HEK293 (cell line): Measurements from ENCODE around the gene UBE4B.

ENCODE experiments used
- SALL2 ChIP-seq: fragments of 450-650 bp; formaldehyde crosslinking; IDR thresholded peaks from 2 replicates; pipeline ENCODE4 v1.5.0; 2017; ENCODE audit warnings: missing biosample characterization, mild to moderate bottlenecking, missing genetic modification characterization, borderline replicate concordance
- ZNF133 ChIP-seq: fragments of 450-650 bp; formaldehyde crosslinking; IDR thresholded peaks from 2 replicates; pipeline ENCODE4 v1.5.1; 2016; ENCODE audit warnings: missing biosample characterization, missing genetic modification characterization
- ZNF24 ChIP-seq: fragments of 450-650 bp; formaldehyde crosslinking; IDR thresholded peaks from 2 replicates; pipeline ENCODE4 v1.5.1; 2016; ENCODE audit warnings: missing biosample characterization, missing genetic modification characterization
- ZNF274 ChIP-seq, 2 experiments: fragments of 200-500 bp in 1 of 2; fragments of 450-650 bp in 1 of 2; sonication (Bioruptor generic) in 1 of 2; formaldehyde crosslinking in 1 of 2; IDR thresholded peaks; 2 replicates each; pipeline versions ENCODE4 v1.5.1 to v1.6.1; 2014 to 2016; ENCODE audit warnings: borderline replicate concordance in 1 of 2, inconsistent platforms in 1 of 2, low read length in 1 of 2, missing biosample characterization in 1 of 2, missing genetic modification characterization in 1 of 2
- ZNF530 ChIP-seq: fragments of 450-650 bp; formaldehyde crosslinking; IDR thresholded peaks from 2 replicates; pipeline ENCODE4 v1.5.1; 2016; ENCODE audit warnings: low read depth, missing biosample characterization, missing genetic modification characterization
- ZNF670 ChIP-seq: fragments of 450-650 bp; formaldehyde crosslinking; IDR thresholded peaks from 2 replicates; pipeline ENCODE4 v1.5.1; 2016; ENCODE audit warnings: missing biosample characterization, missing genetic modification characterization, low read depth
- ZNF830 ChIP-seq: fragments of 450-650 bp; IDR thresholded peaks from 2 replicates; pipeline ENCODE4 v1.5.0; 2018; ENCODE audit warnings: missing biosample characterization, missing genetic modification characterization, low read depth, mild to moderate bottlenecking, moderate library complexity
- ZNF843 ChIP-seq: fragments of 450-650 bp; formaldehyde crosslinking; IDR thresholded peaks from 2 replicates; pipeline ENCODE4 v1.5.1; 2016; ENCODE audit warnings: missing biosample characterization, missing genetic modification characterization
- TF ChIP-seq, protein P1 (sequence below): fragments of 450-650 bp; IDR thresholded peaks from 2 replicates; pipeline ENCODE4 v1.5.1; 2018; ENCODE audit warnings: missing biosample characterization, mild to moderate bottlenecking, missing genetic modification characterization
- TF ChIP-seq, protein P2 (sequence below): fragments of 450-650 bp; formaldehyde crosslinking; IDR thresholded peaks from 2 replicates; pipeline ENCODE4 v1.5.1; 2016; ENCODE audit warnings: missing biosample characterization, missing genetic modification characterization
- TF ChIP-seq, protein P3 (sequence below): fragments of 450-650 bp; formaldehyde crosslinking; IDR thresholded peaks from 2 replicates; pipeline ENCODE4 v1.5.1; 2016; ENCODE audit warnings: missing biosample characterization, missing genetic modification characterization, low read depth

DNA sequence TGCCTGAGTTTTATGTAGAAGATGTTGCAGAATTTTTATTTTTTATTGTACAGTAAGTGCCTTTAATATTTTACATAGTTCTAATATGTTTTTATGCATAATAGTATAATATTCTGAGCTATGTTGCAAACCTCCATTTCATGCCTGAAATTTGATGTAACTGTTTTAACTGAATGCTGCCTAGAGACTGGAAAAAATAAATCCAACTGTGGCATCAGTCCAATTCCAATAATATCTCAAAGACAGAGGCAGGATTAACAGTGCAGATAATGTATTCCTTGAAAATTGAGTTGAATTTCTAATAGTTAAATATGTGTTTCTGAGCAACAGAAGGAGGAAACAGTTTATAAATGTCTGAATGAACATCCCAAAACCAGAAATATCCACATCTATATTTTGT lies 116.5 kb downstream of the UBE4B start:
- TF ChIP-seq, protein P1, sequence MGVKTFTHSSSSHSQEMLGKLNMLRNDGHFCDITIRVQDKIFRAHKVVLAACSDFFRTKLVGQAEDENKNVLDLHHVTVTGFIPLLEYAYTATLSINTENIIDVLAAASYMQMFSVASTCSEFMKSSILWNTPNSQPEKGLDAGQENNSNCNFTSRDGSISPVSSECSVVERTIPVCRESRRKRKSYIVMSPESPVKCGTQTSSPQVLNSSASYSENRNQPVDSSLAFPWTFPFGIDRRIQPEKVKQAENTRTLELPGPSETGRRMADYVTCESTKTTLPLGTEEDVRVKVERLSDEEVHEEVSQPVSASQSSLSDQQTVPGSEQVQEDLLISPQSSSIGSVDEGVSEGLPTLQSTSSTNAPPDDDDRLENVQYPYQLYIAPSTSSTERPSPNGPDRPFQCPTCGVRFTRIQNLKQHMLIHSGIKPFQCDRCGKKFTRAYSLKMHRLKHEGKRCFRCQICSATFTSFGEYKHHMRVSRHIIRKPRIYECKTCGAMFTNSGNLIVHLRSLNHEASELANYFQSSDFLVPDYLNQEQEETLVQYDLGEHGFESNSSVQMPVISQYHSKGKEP (tag by site-specific recombination): no peak
- no peak for TF ChIP-seq ZNF670
- no peak for TF ChIP-seq SALL2
- no peak for TF ChIP-seq ZNF830 (tag by site-specific recombination)
- no peak for TF ChIP-seq ZNF133 (tag by site-specific recombination)
- TF ChIP-seq, protein P2, sequence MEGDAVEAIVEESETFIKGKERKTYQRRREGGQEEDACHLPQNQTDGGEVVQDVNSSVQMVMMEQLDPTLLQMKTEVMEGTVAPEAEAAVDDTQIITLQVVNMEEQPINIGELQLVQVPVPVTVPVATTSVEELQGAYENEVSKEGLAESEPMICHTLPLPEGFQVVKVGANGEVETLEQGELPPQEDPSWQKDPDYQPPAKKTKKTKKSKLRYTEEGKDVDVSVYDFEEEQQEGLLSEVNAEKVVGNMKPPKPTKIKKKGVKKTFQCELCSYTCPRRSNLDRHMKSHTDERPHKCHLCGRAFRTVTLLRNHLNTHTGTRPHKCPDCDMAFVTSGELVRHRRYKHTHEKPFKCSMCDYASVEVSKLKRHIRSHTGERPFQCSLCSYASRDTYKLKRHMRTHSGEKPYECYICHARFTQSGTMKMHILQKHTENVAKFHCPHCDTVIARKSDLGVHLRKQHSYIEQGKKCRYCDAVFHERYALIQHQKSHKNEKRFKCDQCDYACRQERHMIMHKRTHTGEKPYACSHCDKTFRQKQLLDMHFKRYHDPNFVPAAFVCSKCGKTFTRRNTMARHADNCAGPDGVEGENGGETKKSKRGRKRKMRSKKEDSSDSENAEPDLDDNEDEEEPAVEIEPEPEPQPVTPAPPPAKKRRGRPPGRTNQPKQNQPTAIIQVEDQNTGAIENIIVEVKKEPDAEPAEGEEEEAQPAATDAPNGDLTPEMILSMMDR (tag by site-specific recombination): no peak
- no peak for TF ChIP-seq ZNF843 (tag by site-specific recombination)
- TF ChIP-seq ZNF274 (IDR thresholded peaks at IDR 0.05; ENCODE audit: low read length): no peak
- TF ChIP-seq ZNF274 (tag by site-specific recombination; IDR thresholded peaks at IDR 0.05; ENCODE audit: borderline replicate concordance): no peak
- TF ChIP-seq, protein P3, sequence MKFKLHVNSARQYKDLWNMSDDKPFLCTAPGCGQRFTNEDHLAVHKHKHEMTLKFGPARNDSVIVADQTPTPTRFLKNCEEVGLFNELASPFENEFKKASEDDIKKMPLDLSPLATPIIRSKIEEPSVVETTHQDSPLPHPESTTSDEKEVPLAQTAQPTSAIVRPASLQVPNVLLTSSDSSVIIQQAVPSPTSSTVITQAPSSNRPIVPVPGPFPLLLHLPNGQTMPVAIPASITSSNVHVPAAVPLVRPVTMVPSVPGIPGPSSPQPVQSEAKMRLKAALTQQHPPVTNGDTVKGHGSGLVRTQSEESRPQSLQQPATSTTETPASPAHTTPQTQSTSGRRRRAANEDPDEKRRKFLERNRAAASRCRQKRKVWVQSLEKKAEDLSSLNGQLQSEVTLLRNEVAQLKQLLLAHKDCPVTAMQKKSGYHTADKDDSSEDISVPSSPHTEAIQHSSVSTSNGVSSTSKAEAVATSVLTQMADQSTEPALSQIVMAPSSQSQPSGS (tag by site-specific recombination): no peak
- no peak for TF ChIP-seq ZNF530
- TF ChIP-seq ZNF24 (tag by site-specific recombination): no peak
